ENCODE data around the gene VTCN1. TPM values are rescaled to one million over a fixed set of nuclear protein-coding genes. Genes with fewer than 3 reads are reported as not detected.
"Not testable (repeated sequence)": the region's sequence is repeated elsewhere in the genome, so short reads cannot be mapped to it uniquely, and the experiment has no call there.

The VTCN1 gene
- total RNA-seq, 1 donor = not detected

- TF ChIP-seq CTCF (IDR thresholded peaks at IDR 0.05; ENCODE audit: insufficient read depth, low read depth, low read length) = no peak
- no peak for DNase-seq (ENCODE audit: low read depth)
Measured at GRCh38 chr1:117120774-117121588, 89.7 kb downstream of the VTCN1 start.

GRCh38 chr1:117119144-117119543 is 91.6 kb downstream of the VTCN1 start:
- not testable (repeated sequence) for DNase-seq (ENCODE audit: low read depth); H3K4me3 ChIP-seq (ENCODE audit: low read depth, low read length)

More at GRCh38 chr1:117120774-117121588, 89.7 kb downstream of the VTCN1 start:
- H3K4me3 ChIP-seq (ENCODE audit: low read depth, low read length) = peak overlapping the region; percentile 81

GRCh38 chr1:117118137-117118536 is 92.6 kb downstream of the VTCN1 start:
- TF ChIP-seq CTCF (IDR thresholded peaks at IDR 0.05; ENCODE audit: insufficient read depth, low read depth, low read length) = no peak
- no peak for DNase-seq (ENCODE audit: low read depth)
- no peak overlapping the region for H3K4me3 ChIP-seq (ENCODE audit: low read depth, low read length)

DNA sequence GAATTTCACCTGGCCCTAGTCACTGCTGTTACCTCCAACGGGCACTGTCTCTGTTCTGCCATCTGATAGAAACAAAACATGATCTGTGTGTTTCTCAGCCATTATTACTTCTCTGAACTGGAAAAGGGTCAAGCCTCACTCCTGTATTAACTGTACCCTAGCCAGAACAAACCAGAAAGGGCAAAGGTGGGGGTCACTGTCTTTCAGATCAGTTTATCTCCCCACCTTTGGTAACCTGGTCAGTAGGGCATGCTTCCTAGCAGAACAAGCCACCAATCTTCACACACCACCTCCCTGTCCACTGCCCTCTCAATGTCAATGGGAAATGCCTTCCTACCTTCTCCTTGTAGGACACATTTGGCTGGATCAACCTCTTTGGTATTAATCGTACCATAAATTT is 93.0 kb downstream of the VTCN1 start:
- no peak overlapping the region for H3K4me3 ChIP-seq (ENCODE audit: low read depth, low read length)
- TF ChIP-seq CTCF (IDR thresholded peaks at IDR 0.05; ENCODE audit: insufficient read depth, low read depth, low read length) = no peak
- no peak for DNase-seq (ENCODE audit: low read depth)

- no peak overlapping the region for H3K4me3 ChIP-seq (ENCODE audit: low read depth, low read length)
- DNase-seq (ENCODE audit: low read depth) = no peak
- no peak for TF ChIP-seq CTCF (IDR thresholded peaks at IDR 0.05; ENCODE audit: insufficient read depth, low read depth, low read length)
Measured at GRCh38 chr1:117116784-117117130, 94.0 kb downstream of the VTCN1 start.

GRCh38 chr1:117116090-117116783 is 94.5 kb downstream of the VTCN1 start:
- no peak overlapping the region for H3K4me3 ChIP-seq (ENCODE audit: low read depth, low read length)
- no peak for DNase-seq (ENCODE audit: low read depth)
- TF ChIP-seq CTCF (IDR thresholded peaks at IDR 0.05; ENCODE audit: insufficient read depth, low read depth, low read length) = no peak

- TF ChIP-seq CTCF (IDR thresholded peaks at IDR 0.05; ENCODE audit: insufficient read depth, low read depth, low read length) = no peak
- no peak overlapping the region for H3K4me3 ChIP-seq (ENCODE audit: low read depth, low read length)
- no peak for DNase-seq (ENCODE audit: low read depth)
Measured at GRCh38 chr1:117114877-117115276, 95.8 kb downstream of the VTCN1 start.

Data from fibroblast of villous mesenchyme (primary cell).